ENCODE measurements around the gene PRKN. TPM values are rescaled to one million over a fixed set of nuclear protein-coding genes. Genes with fewer than 3 reads are reported as not detected.

Gene PRKN
- total RNA-seq, 1 experiment from 2014 or later, result 0.34 TPM

DNA sequence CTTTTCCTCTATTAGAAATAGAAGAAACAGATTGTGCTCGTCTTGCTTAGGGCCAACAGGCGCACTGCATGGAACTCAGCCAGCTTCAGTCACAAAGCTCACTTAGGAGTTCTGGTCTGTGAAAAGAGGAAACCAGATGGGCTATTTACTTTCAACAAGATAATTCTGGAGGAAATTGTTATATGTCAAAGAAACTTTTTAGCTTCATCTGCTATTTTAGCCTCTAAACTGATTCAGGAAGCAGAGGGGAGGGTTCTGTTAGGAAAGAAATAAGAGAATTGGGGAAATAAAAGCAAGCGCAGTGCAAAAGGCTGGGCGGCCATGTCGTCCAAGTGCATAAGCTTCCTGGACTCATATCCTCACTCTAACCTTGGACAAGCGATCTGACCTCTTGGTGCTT lies 21.3 kb downstream of the PRKN start:
- Mint-ChIP-seq H3K27ac (ENCODE audit: unreplicated experiment) (no peak overlapping the region), H3K4me3 (ENCODE audit: unreplicated experiment) (no peak overlapping the region), H3K9me3 (ENCODE audit: unreplicated experiment) (no peaks in the 10 kb centered on the region), H3K27me3 (ENCODE audit: insufficient read depth, unreplicated experiment) (no peaks in the 10 kb centered on the region), H3K36me3 (ENCODE audit: insufficient read depth, unreplicated experiment) (no peaks in the 10 kb centered on the region), H3K4me1 (ENCODE audit: low read depth, unreplicated experiment) (no peaks in the 10 kb centered on the region)
- TF ChIP-seq, protein P1, sequence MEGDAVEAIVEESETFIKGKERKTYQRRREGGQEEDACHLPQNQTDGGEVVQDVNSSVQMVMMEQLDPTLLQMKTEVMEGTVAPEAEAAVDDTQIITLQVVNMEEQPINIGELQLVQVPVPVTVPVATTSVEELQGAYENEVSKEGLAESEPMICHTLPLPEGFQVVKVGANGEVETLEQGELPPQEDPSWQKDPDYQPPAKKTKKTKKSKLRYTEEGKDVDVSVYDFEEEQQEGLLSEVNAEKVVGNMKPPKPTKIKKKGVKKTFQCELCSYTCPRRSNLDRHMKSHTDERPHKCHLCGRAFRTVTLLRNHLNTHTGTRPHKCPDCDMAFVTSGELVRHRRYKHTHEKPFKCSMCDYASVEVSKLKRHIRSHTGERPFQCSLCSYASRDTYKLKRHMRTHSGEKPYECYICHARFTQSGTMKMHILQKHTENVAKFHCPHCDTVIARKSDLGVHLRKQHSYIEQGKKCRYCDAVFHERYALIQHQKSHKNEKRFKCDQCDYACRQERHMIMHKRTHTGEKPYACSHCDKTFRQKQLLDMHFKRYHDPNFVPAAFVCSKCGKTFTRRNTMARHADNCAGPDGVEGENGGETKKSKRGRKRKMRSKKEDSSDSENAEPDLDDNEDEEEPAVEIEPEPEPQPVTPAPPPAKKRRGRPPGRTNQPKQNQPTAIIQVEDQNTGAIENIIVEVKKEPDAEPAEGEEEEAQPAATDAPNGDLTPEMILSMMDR (IDR thresholded peaks at IDR 0.05; ENCODE audit: insufficient read depth in 1 of 2, low read depth in 1 of 2, low read length in 1 of 2, severe bottlenecking in 1 of 2, unreplicated experiment in 1 of 2), result no peak
- ChIA-PET CTCF (no interaction called here), POLR2A (no interaction called here)
- no peak for DNase-seq
- BruUV-seq (replicated peaks), result no TSS peak
- Histone ChIP-seq H3K4me1 (no peaks in the 10 kb centered on the region), H3K4me3 (ENCODE audit: low read depth, low read length) (no peak overlapping the region), H3K9me3 (no peaks in the 10 kb centered on the region), H3K27me3 (replicated peaks; ENCODE audit: control insufficient read depth, insufficient read depth, low read length) (no peaks in the 10 kb centered on the region), H3K36me3 (ENCODE audit: control insufficient read depth, insufficient read depth, low read length) (no peaks in the 10 kb centered on the region)
- intact Hi-C loops (cut with micrococcal nuclease; ENCODE audit: unreplicated experiment), result no loop called here

DNA sequence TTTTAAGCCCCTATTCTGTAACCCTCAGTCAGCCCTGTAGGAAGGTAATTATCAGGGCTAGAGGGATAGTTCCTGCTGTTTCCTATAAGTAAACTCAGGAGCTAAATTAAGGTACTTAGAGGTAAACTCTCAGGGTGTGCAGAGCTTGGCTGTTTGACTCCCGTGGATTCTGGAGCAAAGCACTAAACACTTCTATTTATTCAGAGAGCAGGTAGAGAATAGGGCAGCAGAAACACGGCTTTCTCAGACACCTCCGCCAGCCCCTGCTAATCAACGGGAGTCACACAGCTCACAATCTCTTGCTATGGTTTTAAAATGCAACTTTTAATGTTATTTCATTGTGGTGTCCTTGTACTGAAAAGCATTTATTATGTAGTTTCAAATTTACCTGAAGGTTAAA lies 21.8 kb downstream of the PRKN start:
- Histone ChIP-seq H3K27me3 (replicated peaks; ENCODE audit: control insufficient read depth, insufficient read depth, low read length) (no peaks in the 10 kb centered on the region), H3K9me3 (no peaks in the 10 kb centered on the region), H3K36me3 (ENCODE audit: control insufficient read depth, insufficient read depth, low read length) (no peaks in the 10 kb centered on the region), H3K4me3 (ENCODE audit: low read depth, low read length) (no peak overlapping the region), H3K4me1 (no peaks in the 10 kb centered on the region)
- ChIA-PET POLR2A (no interaction called here), CTCF (no interaction called here)
- Mint-ChIP-seq H3K4me3 (ENCODE audit: unreplicated experiment) (no peak overlapping the region), H3K9me3 (ENCODE audit: unreplicated experiment) (no peaks in the 10 kb centered on the region), H3K27me3 (ENCODE audit: insufficient read depth, unreplicated experiment) (no peaks in the 10 kb centered on the region), H3K36me3 (ENCODE audit: insufficient read depth, unreplicated experiment) (no peaks in the 10 kb centered on the region), H3K4me1 (ENCODE audit: low read depth, unreplicated experiment) (no peaks in the 10 kb centered on the region), H3K27ac (ENCODE audit: unreplicated experiment) (no peak overlapping the region)
- intact Hi-C loops (cut with micrococcal nuclease; ENCODE audit: unreplicated experiment), result no loop called here
- DNase-seq, result no peak
- BruUV-seq (replicated peaks), result no TSS peak
- TF ChIP-seq, protein P1 (IDR thresholded peaks at IDR 0.05; ENCODE audit: insufficient read depth in 1 of 2, low read depth in 1 of 2, low read length in 1 of 2, severe bottlenecking in 1 of 2, unreplicated experiment in 1 of 2), result no peak

GRCh38 chr6:162704001-162704400 lies 23.6 kb downstream of the PRKN start:
- no peak overlapping the region for H3K27ac Mint-ChIP-seq (ENCODE audit: unreplicated experiment)
- CTCF ChIA-PET, result no interaction called here
- H3K36me3 ChIP-seq (ENCODE audit: control insufficient read depth, insufficient read depth, low read length), result no peaks in the 10 kb centered on the region
- H3K27me3 ChIP-seq (replicated peaks; ENCODE audit: control insufficient read depth, insufficient read depth, low read length), result no peaks in the 10 kb centered on the region
- no peaks in the 10 kb centered on the region for H3K27me3 Mint-ChIP-seq (ENCODE audit: insufficient read depth, unreplicated experiment)
- no peak overlapping the region for H3K4me3 Mint-ChIP-seq (ENCODE audit: unreplicated experiment)
- BruUV-seq (replicated peaks), result no TSS peak
- no peaks in the 10 kb centered on the region for H3K9me3 ChIP-seq
- H3K36me3 Mint-ChIP-seq (ENCODE audit: insufficient read depth, unreplicated experiment), result no peaks in the 10 kb centered on the region
- no peaks in the 10 kb centered on the region for H3K4me1 Mint-ChIP-seq (ENCODE audit: low read depth, unreplicated experiment)
- no peaks in the 10 kb centered on the region for H3K4me1 ChIP-seq
- H3K4me3 ChIP-seq (ENCODE audit: low read depth, low read length), result no peak overlapping the region
- intact Hi-C loops (cut with micrococcal nuclease; ENCODE audit: unreplicated experiment), result no loop called here
- no peaks in the 10 kb centered on the region for H3K9me3 Mint-ChIP-seq (ENCODE audit: unreplicated experiment)
- DNase-seq, result no peak
- POLR2A ChIA-PET, result no interaction called here
- TF ChIP-seq, protein P1 (IDR thresholded peaks at IDR 0.05; ENCODE audit: insufficient read depth in 1 of 2, low read depth in 1 of 2, low read length in 1 of 2, severe bottlenecking in 1 of 2, unreplicated experiment in 1 of 2), result no peak
